A673 (cell line): ENCODE results near the gene BAZ1A. TPM values are rescaled to one million over a fixed set of nuclear protein-coding genes. Genes with fewer than 3 reads are reported as not detected.

Experiments used
- BruUV-seq: library from RNA; stranded (reverse); fragments of 400-500 nt; replicated peaks from 2 replicates; lab custom pipeline; 2021; lab: Mats Ljungman, UMichigan
- CTCF ChIA-PET: fragments of 300-600 bp; sonication (Branson Sonifier 250); formaldehyde crosslinking; loops from one replicate; lab custom pipeline; 2022; ENCODE audit warnings: antibody characterized with exemption; lab: Charles Lee
- POLR2A ChIA-PET: fragments of 300-600 bp; sonication (Branson Sonifier 250); formaldehyde crosslinking; loops from one replicate; lab custom pipeline; 2022; ENCODE audit warnings: antibody characterized with exemption; ENCODE audit not compliant: low non-redundant PET; lab: Charles Lee
- DNase-seq: peaks from one replicate; pipeline ENCODE4 v3.0.0-alpha.2; 2015; ENCODE audit warnings: low spot score
- H3K27ac ChIP-seq: fragments of 200-600 bp; sonication (generic); 2 replicates; pipeline ENCODE4 v1.5.1; 2016; ENCODE audit warnings: mixed run types, low read depth, mild to moderate bottlenecking, mixed read lengths, antibody characterized with exemption, low read length; ENCODE audit not compliant: poor library complexity, severe bottlenecking
- H3K27me3 ChIP-seq: fragments of 200-600 bp; sonication (generic); replicated peaks from 2 replicates; pipeline ENCODE4 v1.6.1; 2017; ENCODE audit warnings: mixed run types, low read depth, mild to moderate bottlenecking, mixed read lengths, antibody characterized with exemption, low read length; ENCODE audit not compliant: insufficient read depth, poor library complexity
- H3K36me3 ChIP-seq: fragments of 200-600 bp; sonication (generic); 2 replicates; pipeline ENCODE4 v1.6.1; 2016; ENCODE audit warnings: mixed run types, mild to moderate bottlenecking, mixed read lengths, antibody characterized with exemption, low read length; ENCODE audit not compliant: insufficient read depth, poor library complexity, severe bottlenecking
- H3K4me1 ChIP-seq: fragments of 200-600 bp; sonication (generic); 2 replicates; pipeline ENCODE4 v1.6.1; 2017; ENCODE audit warnings: mixed run types, mild to moderate bottlenecking, mixed read lengths, antibody characterized with exemption, low read length; ENCODE audit not compliant: insufficient read depth, poor library complexity, severe bottlenecking
- H3K4me3 ChIP-seq: fragments of 200-600 bp; sonication (generic); 2 replicates; pipeline ENCODE4 v1.5.1; 2016; ENCODE audit warnings: low read depth, mixed run types, mild to moderate bottlenecking, mixed read lengths, low read length; ENCODE audit not compliant: poor library complexity, severe bottlenecking
- H3K9me3 ChIP-seq: fragments of 200-600 bp; sonication (generic); 2 replicates; pipeline ENCODE4 v1.6.1; 2016; ENCODE audit warnings: mixed run types, low read depth, mild to moderate bottlenecking, mixed read lengths, antibody characterized with exemption, low read length; ENCODE audit not compliant: poor library complexity, severe bottlenecking
- CTCF ChIP-seq: fragments of 300-800, 200-600 bp; sonication (generic); conservative IDR thresholded peaks from 2 replicates; pipeline ENCODE4 v1.5.1; 2017; ENCODE audit warnings: low read depth, mild to moderate bottlenecking, antibody characterized with exemption, low read length, moderate library complexity, mixed read lengths
- EZH2 ChIP-seq: fragments of 200-600 bp; sonication (generic); IDR thresholded peaks from 2 replicates; pipeline ENCODE4 v1.6.1; 2017; ENCODE audit warnings: borderline replicate concordance, low read depth, mild to moderate bottlenecking, mixed read lengths, antibody characterized with exemption, low read length; ENCODE audit not compliant: poor library complexity, severe bottlenecking
- intact Hi-C: fragments of 100-400 bp; cut with micrococcal nuclease; formaldehyde crosslinking; loops from one replicate; pipeline ENCODE4 v1.10.0; 2022; ENCODE audit not compliant: unreplicated experiment
- total RNA-seq: library from RNA; stranded (reverse); gene quantifications from 2 replicates; pipeline ENCODE4 v1.2.3, GENCODE V29; 2021

The BAZ1A gene
- total RNA-seq, 1 experiment from 2014 or later: 70.3 TPM

GRCh38 chr14:34837801-34838322 lies 37.3 kb downstream of the BAZ1A start:
- DNase-seq: no peak
- Histone ChIP-seq H3K36me3 (no peaks in the 10 kb centered on the region), H3K9me3 (no peaks in the 10 kb centered on the region), H3K4me1 (peaks cover 4% of the 10 kb centered on the region), H3K27me3 (no peaks in the 10 kb centered on the region), H3K4me3 (no peak overlapping the region), H3K27ac (no peak overlapping the region)
- TF ChIP-seq EZH2 (no peak), CTCF (no peak)
- no TSS peak for BruUV-seq
- ChIA-PET CTCF (no interaction called here), POLR2A (no interaction called here)
- intact Hi-C loops: no loop called here

- Histone ChIP-seq H3K27me3 (no peaks in the 10 kb centered on the region), H3K4me1 (no peaks in the 10 kb centered on the region), H3K36me3 (no peaks in the 10 kb centered on the region), H3K4me3 (no peak overlapping the region), H3K27ac (no peak overlapping the region), H3K9me3 (no peaks in the 10 kb centered on the region)
- intact Hi-C loops: no loop called here
- ChIA-PET CTCF (no interaction called here), POLR2A (no interaction called here)
- DNase-seq: no peak
- no TSS peak for BruUV-seq
- TF ChIP-seq EZH2 (no peak), CTCF (no peak)
Measured at GRCh38 chr14:34835312-34835711, 39.8 kb downstream of the BAZ1A start.

GRCh38 chr14:34833549-34834523 lies 41.3 kb downstream of the BAZ1A start:
- H3K27ac ChIP-seq: no peak overlapping the region
- POLR2A ChIA-PET: no interaction called here
- DNase-seq: no peak
- intact Hi-C loops: no loop called here
- H3K36me3 ChIP-seq: peaks cover 9% of the 10 kb centered on the region
- TF ChIP-seq CTCF (no peak), EZH2 (no peak)
- no TSS peak for BruUV-seq
- H3K4me3 ChIP-seq: no peak overlapping the region
- no peaks in the 10 kb centered on the region for H3K4me1 ChIP-seq
- H3K9me3 ChIP-seq: no peaks in the 10 kb centered on the region
- CTCF ChIA-PET: no interaction called here
- no peaks in the 10 kb centered on the region for H3K27me3 ChIP-seq
